Measurements from ENCODE around the gene CFD.
A peak's percentile ranks its signal among the peaks of the same experiment; 100 is the strongest.

The CFD gene

GRCh38 chr19:898663-899062, 39.2 kb downstream of the CFD start:
- H3K4me3 ChIP-seq (ENCODE audit: low read depth, low read length), result no peak overlapping the region
- H3K27me3 ChIP-seq, result no peaks in the 10 kb centered on the region
- DNase-seq, result peak; percentile 71
- H3K9me3 ChIP-seq, result no peaks in the 10 kb centered on the region
- no peaks in the 10 kb centered on the region for H3K4me1 ChIP-seq
- no peak for TF ChIP-seq CTCF (IDR thresholded peaks at IDR 0.05; ENCODE audit: low read depth, low read length)
- H3K36me3 ChIP-seq, result no peaks in the 10 kb centered on the region

GRCh38 chr19:899336-900042, 40.0 kb downstream of the CFD start:
- H3K27me3 ChIP-seq, result no peaks in the 10 kb centered on the region
- H3K36me3 ChIP-seq, result no peaks in the 10 kb centered on the region
- H3K4me1 ChIP-seq, result no peaks in the 10 kb centered on the region
- TF ChIP-seq CTCF (IDR thresholded peaks at IDR 0.05; ENCODE audit: low read depth, low read length), result no peak
- H3K9me3 ChIP-seq, result no peaks in the 10 kb centered on the region
- no peak for DNase-seq
- no peak overlapping the region for H3K4me3 ChIP-seq (ENCODE audit: low read depth, low read length)

DNA sequence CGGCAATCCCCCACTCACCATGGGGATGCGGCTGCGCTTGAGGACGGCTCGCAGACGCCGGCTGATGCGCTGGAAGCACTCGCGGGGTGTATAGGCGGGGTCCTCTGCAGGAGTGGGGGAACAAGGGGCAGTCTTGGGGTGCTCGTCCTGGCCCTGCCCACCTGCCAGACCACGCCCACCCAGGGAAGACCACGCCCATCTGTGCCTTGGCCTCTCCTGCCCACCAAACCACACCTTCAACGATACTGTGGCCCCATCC, 40.5 kb downstream of the CFD start:
- TF ChIP-seq CTCF (IDR thresholded peaks at IDR 0.05; ENCODE audit: low read depth, low read length), result no peak
- H3K36me3 ChIP-seq, result no peaks in the 10 kb centered on the region
- no peak overlapping the region for H3K4me3 ChIP-seq (ENCODE audit: low read depth, low read length)
- H3K9me3 ChIP-seq, result no peaks in the 10 kb centered on the region
- DNase-seq, result no peak
- H3K4me1 ChIP-seq, result no peaks in the 10 kb centered on the region
- no peaks in the 10 kb centered on the region for H3K27me3 ChIP-seq

GRCh38 chr19:900302-901111, 41.0 kb downstream of the CFD start:
- no peaks in the 10 kb centered on the region for H3K36me3 ChIP-seq
- DNase-seq, result no peak
- no peaks in the 10 kb centered on the region for H3K4me1 ChIP-seq
- no peaks in the 10 kb centered on the region for H3K9me3 ChIP-seq
- TF ChIP-seq CTCF (IDR thresholded peaks at IDR 0.05; ENCODE audit: low read depth, low read length), result no peak
- H3K4me3 ChIP-seq (ENCODE audit: low read depth, low read length), result no peak overlapping the region
- H3K27me3 ChIP-seq, result no peaks in the 10 kb centered on the region

GRCh38 chr19:901216-902092, 42.0 kb downstream of the CFD start:
- H3K36me3 ChIP-seq, result no peaks in the 10 kb centered on the region
- DNase-seq, result no peak
- H3K27me3 ChIP-seq, result no peaks in the 10 kb centered on the region
- H3K9me3 ChIP-seq, result no peaks in the 10 kb centered on the region
- no peak overlapping the region for H3K4me3 ChIP-seq (ENCODE audit: low read depth, low read length)
- no peak for TF ChIP-seq CTCF (IDR thresholded peaks at IDR 0.05; ENCODE audit: low read depth, low read length)
- no peaks in the 10 kb centered on the region for H3K4me1 ChIP-seq

GRCh38 chr19:902093-902370, 42.6 kb downstream of the CFD start:
- H3K36me3 ChIP-seq, result no peaks in the 10 kb centered on the region
- H3K9me3 ChIP-seq, result no peaks in the 10 kb centered on the region
- no peaks in the 10 kb centered on the region for H3K4me1 ChIP-seq
- no peak for DNase-seq
- TF ChIP-seq CTCF (IDR thresholded peaks at IDR 0.05; ENCODE audit: low read depth, low read length), result no peak
- H3K27me3 ChIP-seq, result no peaks in the 10 kb centered on the region
- H3K4me3 ChIP-seq (ENCODE audit: low read depth, low read length), result no peak overlapping the region

Measured in BE2C (cell line).